ENCODE results near the gene EIF4A2. TPM values are rescaled to one million over a fixed set of nuclear protein-coding genes. Genes with fewer than 3 reads are reported as not detected.

EIF4A2 gene
- total and polyA plus RNA-seq, 2 of the 13 experiments (the other 11 are each of a cell fraction or from before 2014, with no cell fraction given) = 480 to 596 TPM

DNA sequence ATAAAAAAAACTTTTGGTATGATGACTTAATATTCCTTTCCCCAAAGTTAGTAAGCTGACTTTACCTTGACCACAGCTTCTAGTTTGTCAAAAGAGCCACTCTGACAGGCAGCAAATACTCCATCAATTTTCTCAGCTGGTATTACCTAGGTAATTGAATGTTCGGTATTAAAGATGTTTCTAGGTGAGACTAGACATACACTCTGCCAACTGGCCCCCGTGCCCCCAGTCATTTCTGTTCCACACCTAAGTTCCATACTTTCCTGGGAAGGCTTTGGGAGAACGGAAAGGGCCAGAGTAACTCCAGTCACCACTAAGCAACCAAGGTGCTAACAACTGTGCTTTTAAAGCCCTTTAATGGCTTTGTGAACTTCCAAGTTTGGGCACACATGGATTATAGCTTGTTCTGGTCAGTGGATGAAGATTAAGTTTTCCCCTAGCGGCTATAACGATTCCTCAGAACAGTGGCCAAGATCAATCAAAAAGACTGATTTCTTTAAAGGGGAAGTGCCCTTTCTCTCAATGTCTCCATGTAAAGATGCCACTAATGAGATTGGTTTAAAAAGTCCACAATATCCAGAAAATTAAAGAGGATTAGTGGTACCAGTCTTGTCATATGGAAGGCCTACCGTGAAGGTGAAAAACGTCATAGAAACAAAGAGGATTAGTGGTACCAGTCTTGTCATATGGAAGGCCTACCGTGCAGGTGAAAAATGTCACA, 7.0 kb downstream of the EIF4A2 start (continued):
- TF ChIP-seq RAD21 (CRISPR knock-in tag; IDR thresholded peaks at IDR 0.05) = peak; percentile 44
- no peak for TF ChIP-seq SALL2 (CRISPR knock-in tag; IDR thresholded peaks at IDR 0.05)
- no peak for TF ChIP-seq SETDB1 (CRISPR knock-in tag; IDR thresholded peaks at IDR 0.05; ENCODE audit: borderline replicate concordance)
- no peak for TF ChIP-seq SMAD9 (CRISPR knock-in tag; IDR thresholded peaks at IDR 0.05)
- TF ChIP-seq, protein P1, sequence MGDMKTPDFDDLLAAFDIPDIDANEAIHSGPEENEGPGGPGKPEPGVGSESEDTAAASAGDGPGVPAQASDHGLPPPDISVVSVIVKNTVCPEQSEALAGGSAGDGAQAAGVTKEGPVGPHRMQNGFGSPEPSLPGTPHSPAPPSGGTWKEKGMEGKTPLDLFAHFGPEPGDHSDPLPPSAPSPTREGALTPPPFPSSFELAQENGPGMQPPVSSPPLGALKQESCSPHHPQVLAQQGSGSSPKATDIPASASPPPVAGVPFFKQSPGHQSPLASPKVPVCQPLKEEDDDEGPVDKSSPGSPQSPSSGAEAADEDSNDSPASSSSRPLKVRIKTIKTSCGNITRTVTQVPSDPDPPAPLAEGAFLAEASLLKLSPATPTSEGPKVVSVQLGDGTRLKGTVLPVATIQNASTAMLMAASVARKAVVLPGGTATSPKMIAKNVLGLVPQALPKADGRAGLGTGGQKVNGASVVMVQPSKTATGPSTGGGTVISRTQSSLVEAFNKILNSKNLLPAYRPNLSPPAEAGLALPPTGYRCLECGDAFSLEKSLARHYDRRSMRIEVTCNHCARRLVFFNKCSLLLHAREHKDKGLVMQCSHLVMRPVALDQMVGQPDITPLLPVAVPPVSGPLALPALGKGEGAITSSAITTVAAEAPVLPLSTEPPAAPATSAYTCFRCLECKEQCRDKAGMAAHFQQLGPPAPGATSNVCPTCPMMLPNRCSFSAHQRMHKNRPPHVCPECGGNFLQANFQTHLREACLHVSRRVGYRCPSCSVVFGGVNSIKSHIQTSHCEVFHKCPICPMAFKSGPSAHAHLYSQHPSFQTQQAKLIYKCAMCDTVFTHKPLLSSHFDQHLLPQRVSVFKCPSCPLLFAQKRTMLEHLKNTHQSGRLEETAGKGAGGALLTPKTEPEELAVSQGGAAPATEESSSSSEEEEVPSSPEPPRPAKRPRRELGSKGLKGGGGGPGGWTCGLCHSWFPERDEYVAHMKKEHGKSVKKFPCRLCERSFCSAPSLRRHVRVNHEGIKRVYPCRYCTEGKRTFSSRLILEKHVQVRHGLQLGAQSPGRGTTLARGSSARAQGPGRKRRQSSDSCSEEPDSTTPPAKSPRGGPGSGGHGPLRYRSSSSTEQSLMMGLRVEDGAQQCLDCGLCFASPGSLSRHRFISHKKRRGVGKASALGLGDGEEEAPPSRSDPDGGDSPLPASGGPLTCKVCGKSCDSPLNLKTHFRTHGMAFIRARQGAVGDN (CRISPR knock-in tag; IDR thresholded peaks at IDR 0.05) = no peak
- 0 out of 2 replicates have a peak, but pooled peaks have one; percentile 29 for TF ChIP-seq FOXJ3 (CRISPR knock-in tag; IDR thresholded peaks at IDR 0.05; ENCODE audit: borderline replicate concordance)
- TF ChIP-seq ZNF737 (CRISPR knock-in tag; IDR thresholded peaks at IDR 0.05; ENCODE audit: borderline replicate concordance) = no peak
- TF ChIP-seq ZNF430 (CRISPR knock-in tag; IDR thresholded peaks at IDR 0.05) = no peak
- no peak for TF ChIP-seq SAFB2 (CRISPR knock-in tag; IDR thresholded peaks at IDR 0.05; ENCODE audit: borderline replicate concordance, low read depth)
- TF ChIP-seq KLF13 (CRISPR knock-in tag; IDR thresholded peaks at IDR 0.05) = no peak
- TF ChIP-seq WIZ (CRISPR knock-in tag; IDR thresholded peaks at IDR 0.05) = no peak
- TF ChIP-seq ZNF816 (CRISPR knock-in tag; IDR thresholded peaks at IDR 0.05; ENCODE audit: borderline replicate concordance) = no peak
- TF ChIP-seq, protein P2, sequence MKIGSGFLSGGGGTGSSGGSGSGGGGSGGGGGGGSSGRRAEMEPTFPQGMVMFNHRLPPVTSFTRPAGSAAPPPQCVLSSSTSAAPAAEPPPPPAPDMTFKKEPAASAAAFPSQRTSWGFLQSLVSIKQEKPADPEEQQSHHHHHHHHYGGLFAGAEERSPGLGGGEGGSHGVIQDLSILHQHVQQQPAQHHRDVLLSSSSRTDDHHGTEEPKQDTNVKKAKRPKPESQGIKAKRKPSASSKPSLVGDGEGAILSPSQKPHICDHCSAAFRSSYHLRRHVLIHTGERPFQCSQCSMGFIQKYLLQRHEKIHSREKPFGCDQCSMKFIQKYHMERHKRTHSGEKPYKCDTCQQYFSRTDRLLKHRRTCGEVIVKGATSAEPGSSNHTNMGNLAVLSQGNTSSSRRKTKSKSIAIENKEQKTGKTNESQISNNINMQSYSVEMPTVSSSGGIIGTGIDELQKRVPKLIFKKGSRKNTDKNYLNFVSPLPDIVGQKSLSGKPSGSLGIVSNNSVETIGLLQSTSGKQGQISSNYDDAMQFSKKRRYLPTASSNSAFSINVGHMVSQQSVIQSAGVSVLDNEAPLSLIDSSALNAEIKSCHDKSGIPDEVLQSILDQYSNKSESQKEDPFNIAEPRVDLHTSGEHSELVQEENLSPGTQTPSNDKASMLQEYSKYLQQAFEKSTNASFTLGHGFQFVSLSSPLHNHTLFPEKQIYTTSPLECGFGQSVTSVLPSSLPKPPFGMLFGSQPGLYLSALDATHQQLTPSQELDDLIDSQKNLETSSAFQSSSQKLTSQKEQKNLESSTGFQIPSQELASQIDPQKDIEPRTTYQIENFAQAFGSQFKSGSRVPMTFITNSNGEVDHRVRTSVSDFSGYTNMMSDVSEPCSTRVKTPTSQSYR (CRISPR knock-in tag; IDR thresholded peaks at IDR 0.05; ENCODE audit: borderline replicate concordance) = no peak
- TF ChIP-seq ZNF546 (CRISPR knock-in tag; conservative IDR thresholded peaks at IDR 0.05) = no peak
- TF ChIP-seq ZNF567 (CRISPR knock-in tag; IDR thresholded peaks at IDR 0.05; ENCODE audit: borderline replicate concordance) = no peak
- no peak for TF ChIP-seq SRSF1 (optimal IDR thresholded peaks at IDR 0.05; ENCODE audit: low read depth, low read length)
- TF ChIP-seq RAD51 (IDR thresholded peaks at IDR 0.05; ENCODE audit: borderline replicate concordance) = no peak
- TF ChIP-seq, protein P3, sequence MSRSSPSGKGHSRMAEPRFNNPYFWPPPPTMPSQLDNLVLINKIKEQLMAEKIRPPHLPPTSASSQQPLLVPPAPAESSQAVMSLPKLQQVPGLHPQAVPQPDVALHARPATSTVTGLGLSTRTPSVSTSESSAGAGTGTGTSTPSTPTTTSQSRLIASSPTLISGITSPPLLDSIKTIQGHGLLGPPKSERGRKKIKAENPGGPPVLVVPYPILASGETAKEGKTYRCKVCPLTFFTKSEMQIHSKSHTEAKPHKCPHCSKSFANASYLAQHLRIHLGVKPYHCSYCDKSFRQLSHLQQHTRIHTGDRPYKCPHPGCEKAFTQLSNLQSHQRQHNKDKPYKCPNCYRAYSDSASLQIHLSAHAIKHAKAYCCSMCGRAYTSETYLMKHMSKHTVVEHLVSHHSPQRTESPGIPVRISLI (CRISPR knock-in tag; IDR thresholded peaks at IDR 0.05; ENCODE audit: borderline replicate concordance) = no peak
- TF ChIP-seq ARNT2 (CRISPR knock-in tag; IDR thresholded peaks at IDR 0.05; ENCODE audit: low read depth) = peak; percentile 55; the same call in 1 of the 2 replicates
- no peak for TF ChIP-seq ZNF121 (CRISPR knock-in tag; IDR thresholded peaks at IDR 0.05)
- TF ChIP-seq, protein P4, sequence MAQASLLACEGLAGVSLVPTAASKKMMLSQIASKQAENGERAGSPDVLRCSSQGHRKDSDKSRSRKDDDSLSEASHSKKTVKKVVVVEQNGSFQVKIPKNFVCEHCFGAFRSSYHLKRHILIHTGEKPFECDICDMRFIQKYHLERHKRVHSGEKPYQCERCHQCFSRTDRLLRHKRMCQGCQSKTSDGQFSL (CRISPR knock-in tag; IDR thresholded peaks at IDR 0.05) = no peak
